Loucy (cell line): ENCODE measurements around the gene TGIF2.

Experiments used
- H2AFZ ChIP-seq: fragments of 200-600 bp; sonication (generic); 2 replicates; pipeline ENCODE4 v1.6.0; 2016; ENCODE audit warnings: antibody characterized with exemption, mild to moderate bottlenecking, low read length, moderate library complexity
- H3F3A ChIP-seq: fragments of 200-600 bp; 2 replicates; pipeline ENCODE4 v1.6.0; 2016; ENCODE audit warnings: antibody characterized with exemption, low read depth, mild to moderate bottlenecking
- H3K27me3 ChIP-seq: fragments of 200-600 bp; sonication (generic); 2 replicates; pipeline ENCODE4 v1.6.1; 2014; ENCODE audit warnings: low read length, mild to moderate bottlenecking; ENCODE audit not compliant: insufficient read depth, poor library complexity, severe bottlenecking
- H3K36me3 ChIP-seq: fragments of 200-600 bp; sonication (generic); 2 replicates; pipeline ENCODE4 v1.6.1; 2016; ENCODE audit warnings: low read length; ENCODE audit not compliant: insufficient read depth
- H3K4me1 ChIP-seq: fragments of 200-600 bp; sonication (generic); 2 replicates; pipeline ENCODE4 v1.5.1; 2014; ENCODE audit warnings: low read length, mild to moderate bottlenecking; ENCODE audit not compliant: insufficient read depth, poor library complexity, severe bottlenecking
- H3K4me2 ChIP-seq: fragments of 200-600 bp; sonication (generic); 2 replicates; pipeline ENCODE4 v1.6.0; 2014; ENCODE audit warnings: antibody characterized with exemption, low read length, low read depth, mild to moderate bottlenecking; ENCODE audit not compliant: poor library complexity, severe bottlenecking
- H3K4me3 ChIP-seq: fragments of 200-600 bp; sonication (generic); 2 replicates; pipeline ENCODE4 v1.5.1; 2014; ENCODE audit warnings: low read length, mild to moderate bottlenecking, mixed read lengths; ENCODE audit not compliant: poor library complexity, severe bottlenecking
- H3K79me2 ChIP-seq: fragments of 200-600 bp; sonication (generic); 2 replicates; pipeline ENCODE4 v1.6.1; 2014; ENCODE audit warnings: low read length; ENCODE audit not compliant: insufficient read depth
- H3K9ac ChIP-seq: fragments of 200-600 bp; sonication (generic); 2 replicates; pipeline ENCODE4 v1.6.0; 2014; ENCODE audit warnings: mild to moderate bottlenecking, low read depth, low read length, moderate library complexity; ENCODE audit not compliant: poor library complexity, severe bottlenecking
- H3K9me2 ChIP-seq: fragments of 200-600 bp; sonication (generic); replicated peaks from 2 replicates; pipeline ENCODE4 v1.6.1; 2016; ENCODE audit warnings: low read depth, low read length, mixed read lengths
- H3K9me3 ChIP-seq: fragments of 200-600 bp; sonication (generic); 2 replicates; pipeline ENCODE4 v1.6.1; 2014; ENCODE audit warnings: mild to moderate bottlenecking, antibody characterized with exemption, low read length, low read depth; ENCODE audit not compliant: insufficient read depth
- H4K20me1 ChIP-seq: fragments of 200-600 bp; sonication (generic); 2 replicates; pipeline ENCODE4 v1.6.0; 2014; ENCODE audit warnings: antibody characterized with exemption, low read length, mild to moderate bottlenecking; ENCODE audit not compliant: insufficient read depth, poor library complexity, severe bottlenecking
- CTCF ChIP-seq: fragments of 200-600 bp; sonication (generic); conservative IDR thresholded peaks from 2 replicates; pipeline ENCODE4 v1.5.1; 2014; ENCODE audit warnings: mild to moderate bottlenecking, antibody characterized with exemption, low read length
- EZH2phosphoT487 ChIP-seq: fragments of 200-600 bp; IDR thresholded peaks from 2 replicates; pipeline ENCODE4 v1.6.1; 2018; ENCODE audit warnings: antibody characterized with exemption, mild to moderate bottlenecking, moderate library complexity, borderline replicate concordance

Gene TGIF2

DNA sequence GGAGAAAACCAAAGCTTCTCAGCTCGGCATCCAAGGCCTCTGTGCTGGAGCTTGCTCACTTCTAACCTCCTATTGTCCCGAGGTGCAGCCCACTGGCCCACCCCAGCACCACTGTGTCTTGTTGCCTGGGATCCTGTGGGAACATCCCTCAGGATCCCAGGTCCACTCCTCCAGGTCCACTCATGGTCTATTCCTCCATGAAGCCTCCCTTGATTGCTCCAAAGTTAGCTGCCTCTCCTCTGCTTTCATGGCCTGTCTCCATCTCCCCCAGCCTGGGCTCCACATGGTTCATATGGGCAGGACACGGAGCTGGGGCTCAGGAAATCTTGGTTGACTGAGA, 58.7 kb downstream of the TGIF2 start:
- Histone ChIP-seq H3F3A (peaks cover 4% of the 10 kb centered on the region; the same call in 1 of the 2 replicates), H3K4me2 (no peak overlapping the region), H3K9me3 (no peaks in the 10 kb centered on the region), H3K4me3 (no peak overlapping the region), H3K79me2 (peaks cover 24% of the 10 kb centered on the region; the same call in 1 of the 2 replicates), H4K20me1 (no peaks in the 10 kb centered on the region), H3K9ac (no peak overlapping the region), H3K27me3 (no peaks in the 10 kb centered on the region), H3K4me1 (peaks cover 35% of the 10 kb centered on the region), H3K9me2 (no peaks in the 10 kb centered on the region), H3K36me3 (peaks cover 58% of the 10 kb centered on the region; the same call in 1 of the 2 replicates), H2AFZ (no peak overlapping the region)
- TF ChIP-seq EZH2phosphoT487: no peak
- TF ChIP-seq CTCF: no peak

GRCh38 chr20:36632487-36633284, 59.3 kb downstream of the TGIF2 start:
- H3K9me3 ChIP-seq: no peaks in the 10 kb centered on the region
- no peaks in the 10 kb centered on the region for H3K27me3 ChIP-seq
- H3K9me2 ChIP-seq: no peaks in the 10 kb centered on the region
- H3K4me1 ChIP-seq: peaks cover 35% of the 10 kb centered on the region
- TF ChIP-seq CTCF (no peak), EZH2phosphoT487 (no peak)
- H3F3A ChIP-seq: peaks cover 4% of the 10 kb centered on the region; the same call in 1 of the 2 replicates
- no peaks in the 10 kb centered on the region for H4K20me1 ChIP-seq
- H3K4me3 ChIP-seq: no peak overlapping the region
- peaks cover 24% of the 10 kb centered on the region; the same call in 1 of the 2 replicates for H3K79me2 ChIP-seq
- H3K4me2 ChIP-seq: no peak overlapping the region
- peaks cover 53% of the 10 kb centered on the region; the same call in 1 of the 2 replicates for H3K36me3 ChIP-seq
- no peak overlapping the region for H3K9ac ChIP-seq
- H2AFZ ChIP-seq: no peak overlapping the region

DNA sequence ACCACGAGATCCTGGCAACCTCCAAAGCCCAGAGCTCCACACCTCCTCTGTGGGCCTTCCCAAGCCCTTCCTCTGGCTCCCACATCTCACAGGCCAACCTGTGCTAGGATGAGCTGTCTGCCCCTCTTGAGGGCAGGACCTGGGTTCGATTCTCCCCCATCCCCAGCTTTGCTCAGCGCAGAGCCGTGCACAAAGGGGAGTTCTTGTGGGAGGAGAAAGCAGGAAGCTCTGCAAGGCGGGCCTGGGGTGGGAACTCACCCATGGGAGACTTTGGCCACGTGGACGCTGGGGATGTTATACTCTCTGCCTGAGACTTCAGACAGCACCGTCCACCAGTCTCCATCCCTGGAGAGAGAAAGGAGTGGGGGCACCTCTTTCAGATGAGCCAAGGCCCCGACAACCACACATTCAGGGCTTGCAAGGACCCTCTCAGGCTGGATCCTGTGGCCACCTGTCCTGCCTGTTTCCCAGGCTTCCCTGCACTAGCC, 59.9 kb downstream of the TGIF2 start:
- no peaks in the 10 kb centered on the region for H3K27me3 ChIP-seq
- no peak overlapping the region for H3K9ac ChIP-seq
- H3K79me2 ChIP-seq: peaks cover 25% of the 10 kb centered on the region; the same call in 1 of the 2 replicates
- peaks cover 4% of the 10 kb centered on the region; the same call in 1 of the 2 replicates for H3F3A ChIP-seq
- H3K4me1 ChIP-seq: peaks cover 35% of the 10 kb centered on the region
- no peaks in the 10 kb centered on the region for H4K20me1 ChIP-seq
- no peak overlapping the region for H2AFZ ChIP-seq
- H3K36me3 ChIP-seq: peaks cover 48% of the 10 kb centered on the region; the same call in 1 of the 2 replicates
- no peaks in the 10 kb centered on the region for H3K9me3 ChIP-seq
- no peaks in the 10 kb centered on the region for H3K9me2 ChIP-seq
- no peak overlapping the region for H3K4me3 ChIP-seq
- TF ChIP-seq EZH2phosphoT487: no peak
- no peak for TF ChIP-seq CTCF
- H3K4me2 ChIP-seq: no peak overlapping the region
